ENCODE results near the gene MYH14. TPM values are rescaled to one million over a fixed set of nuclear protein-coding genes. Genes with fewer than 3 reads are reported as not detected.

The MYH14 gene
- total and polyA plus RNA-seq, 9 of the 15 experiments (the other 6 are each of a cell fraction or from before 2014, with no cell fraction given), result 0.04 to 0.86 (median 0.19) TPM; not detected in 2

- Histone ChIP-seq H3K27ac (ENCODE audit: extremely low read depth, low read depth, low read length) (peak overlapping the region; percentile 76), H3K27me3 (ENCODE audit: control insufficient read depth in 2 of 2, insufficient read depth in 2 of 2, low read length in 2 of 2) (no peaks in the 10 kb centered on the region), H3K79me2 (ENCODE audit: control insufficient read depth, insufficient read depth, low read length) (peaks cover 41% of the 10 kb centered on the region), H3K36me3 (ENCODE audit: control insufficient read depth, insufficient read depth, low read length) (no peaks in the 10 kb centered on the region; the same call in 2 of the 3 replicates), H3K9me3 (replicated peaks; ENCODE audit: control insufficient read depth, insufficient read depth, low read depth, low read length) (no peaks in the 10 kb centered on the region), H3K9me1 (ENCODE audit: control insufficient read depth, insufficient read depth, low read length) (no peaks in the 10 kb centered on the region), H3K4me3 (peak overlapping the region; percentile 42), H3K4me1 (replicated peaks in 1 of 2; ENCODE audit: control insufficient read depth in 2 of 2, insufficient read depth in 2 of 2, low read length in 2 of 2) (peaks cover 54 to 85% of the 10 kb centered on the region in 2 experiments), H3K4me2 (ENCODE audit: insufficient read depth, low read length) (peak overlapping the region; percentile 89), H2AFZ (ENCODE audit: low read depth, low read length) (peak overlapping the region; percentile 94), H3K9ac (ENCODE audit: insufficient read depth in 1 of 2, low read depth in 2 of 2, low read length in 2 of 2) (peak overlapping the region; percentile 71 to 89), H4K20me1 (replicated peaks; ENCODE audit: control insufficient read depth, insufficient read depth, low read length) (peaks cover 23% of the 10 kb centered on the region)
- in situ Hi-C loops (cut with MboI) (loop anchor here (10.0 kb wide), 1 partner anchor 1216 kb away; the partner anchor contains the start of genes C19orf73, LIN7B and PPFIA3), intact Hi-C loops (cut with micrococcal nuclease) (no loop called here)
- ChIA-PET CTCF (ENCODE audit: low intra/inter-chr PET ratio) (interaction anchor here (0.6 kb wide), 1 partner anchor 78 kb away, joined by 3 read pairs; no protein-coding TSS in a partner anchor), POLR2A (no interaction called here)
- FAIRE-seq (peak; percentile 65), ATAC-seq (peak; percentile 77), DNase-seq (ENCODE audit: extremely low read depth in 1 of 4, low spot score in 3 of 4) (peak; percentile 84 to 94 (median 90))
- BruUV-seq (replicated peaks), result no TSS peak
- WGBS (ENCODE audit: insufficient coverage, low coverage, missing lambda C conversion rate), result 0% methylated on average over 27 of the region's 48 CpGs
- TF ChIP-seq ASH1L (IDR thresholded peaks at IDR 0.05; ENCODE audit: borderline replicate concordance, low read depth, partially characterized antibody) (no peak), CCNT2 (IDR thresholded peaks at IDR 0.05; ENCODE audit: borderline replicate concordance, extremely low read depth, insufficient read length, low read depth, low read length) (peak; percentile 88), ZNF444 (CRISPR knock-in tag; IDR thresholded peaks at IDR 0.05) (no peak), RERE (CRISPR knock-in tag; IDR thresholded peaks at IDR 0.05; ENCODE audit: borderline replicate concordance) (no peak), AFF4 (CRISPR knock-in tag; IDR thresholded peaks at IDR 0.05) (no peak), HOXB6 (CRISPR knock-in tag; IDR thresholded peaks at IDR 0.05; ENCODE audit: borderline replicate concordance) (no peak), BDP1 (IDR thresholded peaks at IDR 0.05; ENCODE audit: insufficient read depth, insufficient read length) (no peak), HNRNPUL1 (IDR thresholded peaks at IDR 0.05; ENCODE audit: low read length) (no peak), MYC (IDR thresholded peaks at IDR 0.05; ENCODE audit: low read depth, low read length) (no peak), MYC (CRISPR knock-in tag; IDR thresholded peaks at IDR 0.05; ENCODE audit: borderline replicate concordance, low read depth) (peak; percentile 48; the same call in 1 of the 2 replicates)
Measured at GRCh38 chr19:50330365-50331078, 127.1 kb downstream of the MYH14 start.

Measured in K562 (cell line).